CD4-positive, CD25-positive, alpha-beta regulatory T cell (primary cell): Measurements from ENCODE around the gene RTP5. TPM values are rescaled to one million over a fixed set of nuclear protein-coding genes. Genes with fewer than 3 reads are reported as not detected.

Experiments used
- ATAC-seq, 2 donors: fragments of 150-1000 bp; cut with Tn5 transposase; one replicate each; pipeline ENCODE4 v1.10.0; 2021; ENCODE audit warnings: low read depth in 2 of 2, moderate number of reproducible peaks in 2 of 2, moderate library complexity in 1 of 2
- DNase-seq, 3 donors: peaks; one replicate each; pipeline versions ENCODE4 v3.0.0 to v3.0.0-alpha.2; 2012 to 2022; ENCODE audit warnings: mixed read lengths in 1 of 3
- H3K27ac ChIP-seq: one replicate; pipeline ENCODE4 v1.7.0; 2013; ENCODE audit warnings: mild to moderate bottlenecking, low read length; ENCODE audit not compliant: insufficient read depth, poor library complexity, severe bottlenecking
- H3K27me3 ChIP-seq: one replicate; pipeline ENCODE4 v1.7.0; 2013; ENCODE audit warnings: low read length; ENCODE audit not compliant: control insufficient read depth, insufficient read depth
- H3K36me3 ChIP-seq: one replicate; pipeline ENCODE4 v1.7.0; 2013; ENCODE audit warnings: mild to moderate bottlenecking, low read length, moderate library complexity; ENCODE audit not compliant: control insufficient read depth, insufficient read depth
- H3K4me1 ChIP-seq: 2 replicates; pipeline ENCODE4 v1.7.0; 2013; ENCODE audit warnings: mild to moderate bottlenecking, low read length; ENCODE audit not compliant: insufficient read depth, control insufficient read depth, poor library complexity, severe bottlenecking
- H3K4me3 ChIP-seq: one replicate; pipeline ENCODE4 v1.7.0; 2013; ENCODE audit warnings: low read depth, mild to moderate bottlenecking, low read length, moderate library complexity
- H3K9me3 ChIP-seq, 2 experiments: 1 replicate in 1 of 2; 2 replicates in 1 of 2; pipeline ENCODE4 v1.7.0; 2013; ENCODE audit warnings: low read length in 2 of 2, mild to moderate bottlenecking in 1 of 2, moderate library complexity in 1 of 2; ENCODE audit not compliant: control insufficient read depth in 2 of 2
- H3K27ac Mint-ChIP-seq, 3 donors: one replicate each; pipeline ENCODE4 v1.8.0; 2020 to 2022; ENCODE audit warnings: mild to moderate bottlenecking in 3 of 3, mixed read lengths in 3 of 3, moderate library complexity in 2 of 3
- H3K27me3 Mint-ChIP-seq: one replicate; pipeline ENCODE4 v1.8.0; 2022; ENCODE audit warnings: mild to moderate bottlenecking, mixed read lengths
- H3K36me3 Mint-ChIP-seq: one replicate; pipeline ENCODE4 v1.8.0; 2020; ENCODE audit warnings: mixed read lengths
- H3K4me1 Mint-ChIP-seq, 4 donors: one replicate each; pipeline ENCODE4 v1.8.0; 2020 to 2022; ENCODE audit warnings: mixed read lengths in 4 of 4, mild to moderate bottlenecking in 1 of 4
- H3K4me3 Mint-ChIP-seq, 4 donors: one replicate each; pipeline ENCODE4 v1.8.0; 2020 to 2022; ENCODE audit warnings: mild to moderate bottlenecking in 4 of 4, mixed read lengths in 4 of 4, moderate library complexity in 3 of 4
- H3K9me3 Mint-ChIP-seq, 7 donors: one replicate each; pipeline ENCODE4 v1.8.0; 2020 to 2022; ENCODE audit warnings: mixed read lengths in 7 of 7, mild to moderate bottlenecking in 3 of 7, moderate library complexity in 2 of 7
- polyA plus RNA-seq, 4 donors: library from polyadenylated mRNA; unstranded; fragments of 300-500 nt; fragmentation: Illumina TruSeq; gene quantifications; one replicate each; pipeline ENCODE4 v1.2.3, GENCODE V29; 2021
- total RNA-seq: library from RNA; stranded (reverse); gene quantifications from one replicate; pipeline ENCODE4 v1.2.3, GENCODE V29; 2022

RTP5 gene
- total and polyA plus RNA-seq, 5 donors from 2014 or later, result 0.44 TPM; not detected in 4

DNA sequence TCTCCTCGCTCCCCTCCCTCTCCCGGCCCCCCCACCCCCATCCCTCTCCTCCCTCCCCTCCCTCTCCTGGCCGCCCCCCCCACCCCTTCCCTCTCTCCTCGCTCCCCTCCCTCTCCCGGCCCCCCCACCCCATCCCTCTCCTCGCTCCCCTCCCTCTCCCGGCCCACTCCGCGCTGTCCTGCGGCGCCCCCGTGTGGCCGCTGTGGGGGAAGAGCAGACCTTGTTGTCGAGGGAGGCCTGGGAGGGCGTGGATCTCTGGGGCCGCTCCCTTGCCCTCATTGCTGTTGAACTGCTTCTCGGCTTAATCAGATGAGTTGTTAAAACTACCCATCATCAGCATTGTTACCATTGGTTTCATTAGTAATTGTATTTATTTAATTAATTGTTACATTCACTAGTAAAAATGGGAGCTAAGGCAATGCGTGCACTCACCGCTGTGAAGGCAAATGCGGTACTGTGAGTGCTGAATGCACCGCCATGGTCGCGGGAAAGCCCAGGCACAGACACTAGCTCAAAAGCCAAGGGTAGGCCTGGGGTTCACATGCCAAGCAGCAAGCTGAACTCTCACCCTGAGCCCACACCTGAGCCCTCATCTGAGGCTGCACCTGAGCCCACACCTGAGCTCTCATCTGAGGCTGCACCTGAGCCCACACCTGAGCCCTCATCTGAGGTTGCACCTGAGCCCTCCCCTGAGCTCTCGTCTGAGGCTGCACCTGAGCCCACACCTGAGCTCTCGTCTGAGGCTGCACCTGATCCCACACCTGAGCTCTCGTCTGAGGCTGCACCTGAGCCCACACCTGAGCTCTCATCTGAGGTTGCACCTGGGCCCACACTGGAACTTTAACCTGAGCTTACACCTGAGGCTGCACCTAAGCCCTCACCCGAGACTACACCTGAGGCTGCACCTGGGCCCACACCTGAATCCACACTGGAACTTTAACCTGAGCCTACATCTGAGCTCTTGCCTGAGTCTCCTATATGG, 8.8 kb downstream of the RTP5 start:
- Mint-ChIP-seq H3K36me3 (no peaks in the 10 kb centered on the region), H3K4me1 (peaks cover 0 to 33% (median 17%) of the 10 kb centered on the region in 4 donors), H3K27me3 (peaks cover 6% of the 10 kb centered on the region), H3K9me3 (peaks cover 0 to 3% (median 0%) of the 10 kb centered on the region in 7 donors), H3K27ac (peak overlapping the region in 1 of 3 donors; percentile 15), H3K4me3 (peak overlapping the region in 2 of 4 donors; percentile 35 to 66)
- Histone ChIP-seq H3K4me3 (no peak overlapping the region), H3K36me3 (no peaks in the 10 kb centered on the region), H3K27me3 (no peaks in the 10 kb centered on the region), H3K27ac (no peak overlapping the region), H3K9me3 (no peaks in the 10 kb centered on the region), H3K4me1 (peaks cover 32% of the 10 kb centered on the region)
- DNase-seq (peak; percentile 68 to 80 (median 76)), ATAC-seq (no peak)

DNA sequence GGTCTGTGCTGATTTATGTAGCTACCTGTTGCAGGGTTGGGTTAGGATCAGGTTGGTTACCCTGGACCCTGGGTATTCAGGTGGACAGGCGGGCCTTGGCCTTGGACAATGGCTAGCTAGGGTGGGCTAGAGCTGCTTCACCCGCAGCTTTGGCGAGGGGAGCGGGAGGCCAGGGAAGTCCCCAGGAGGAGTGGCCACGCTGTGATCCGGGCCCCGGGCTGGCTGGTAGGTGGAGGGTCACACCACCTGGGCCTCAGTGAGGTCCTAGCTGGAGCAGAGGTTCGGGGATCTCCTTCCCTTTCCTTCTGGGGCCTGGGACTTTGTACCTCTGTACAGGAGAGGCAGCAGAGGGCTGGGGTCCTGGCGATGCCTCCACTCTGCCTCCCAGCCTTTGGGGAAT, 9.8 kb downstream of the RTP5 start:
- no peak for ATAC-seq

GRCh38 chr2:241880311-241881073, 11.0 kb downstream of the RTP5 start:
- peaks cover 5% of the 10 kb centered on the region for H3K36me3 Mint-ChIP-seq
- Histone ChIP-seq H3K9me3 (no peaks in the 10 kb centered on the region), H3K4me1 (peaks cover 32% of the 10 kb centered on the region), H3K27ac (peak overlapping the region; percentile 88), H3K36me3 (peaks cover 13% of the 10 kb centered on the region), H3K4me3 (peak overlapping the region; percentile 67), H3K27me3 (no peaks in the 10 kb centered on the region)
- DNase-seq, result no peak
- peaks cover 6 to 42% (median 23%) of the 10 kb centered on the region in 4 donors for H3K4me1 Mint-ChIP-seq
- peaks cover 6% of the 10 kb centered on the region for H3K27me3 Mint-ChIP-seq
- H3K4me3 Mint-ChIP-seq, result peak overlapping the region; percentile 89 to 94 (median 92)
- peaks cover 0 to 3% (median 0%) of the 10 kb centered on the region in 7 donors for H3K9me3 Mint-ChIP-seq
- H3K27ac Mint-ChIP-seq, result peak overlapping the region; percentile 95 to 98 (median 97)
- no peak for ATAC-seq

More for the DNA sequence above, 9.8 kb downstream of the RTP5 start:
- Histone ChIP-seq H3K36me3 (peaks cover 3% of the 10 kb centered on the region), H3K27me3 (no peaks in the 10 kb centered on the region), H3K9me3 (no peaks in the 10 kb centered on the region), H3K4me3 (no peak overlapping the region), H3K27ac (no peak overlapping the region), H3K4me1 (peaks cover 32% of the 10 kb centered on the region)
- Mint-ChIP-seq H3K27ac (peak overlapping the region in 1 of 3 donors; percentile 23), H3K36me3 (peaks cover 2% of the 10 kb centered on the region), H3K4me3 (peak overlapping the region in 3 of 4 donors; percentile 33 to 88 (median 66)), H3K4me1 (peaks cover under 1 to 38% (median 18%) of the 10 kb centered on the region in 4 donors), H3K9me3 (peaks cover 0 to 3% (median 0%) of the 10 kb centered on the region in 7 donors), H3K27me3 (peaks cover 6% of the 10 kb centered on the region)
- no peak for DNase-seq

GRCh38 chr2:241882091-241882625, 12.6 kb downstream of the RTP5 start:
- no peaks in the 10 kb centered on the region for H3K27me3 ChIP-seq
- peak overlapping the region; percentile 88 for H3K27ac ChIP-seq
- H3K9me3 ChIP-seq, result no peaks in the 10 kb centered on the region
- Mint-ChIP-seq H3K9me3 (peaks cover 0 to 3% (median 0%) of the 10 kb centered on the region in 7 donors), H3K4me1 (peaks cover 6 to 58% (median 28%) of the 10 kb centered on the region in 4 donors), H3K4me3 (peak overlapping the region; percentile 90 to 94 (median 92)), H3K27me3 (peaks cover 6% of the 10 kb centered on the region), H3K36me3 (peaks cover 18% of the 10 kb centered on the region), H3K27ac (peak overlapping the region; percentile 95 to 98 (median 97))
- DNase-seq, result peak; percentile 18 to 56 (median 38)
- H3K4me3 ChIP-seq, result peak overlapping the region; percentile 48
- H3K4me1 ChIP-seq, result peaks cover 32% of the 10 kb centered on the region
- ATAC-seq, result peak; percentile 23 to 35
- H3K36me3 ChIP-seq, result peaks cover 15% of the 10 kb centered on the region

DNA sequence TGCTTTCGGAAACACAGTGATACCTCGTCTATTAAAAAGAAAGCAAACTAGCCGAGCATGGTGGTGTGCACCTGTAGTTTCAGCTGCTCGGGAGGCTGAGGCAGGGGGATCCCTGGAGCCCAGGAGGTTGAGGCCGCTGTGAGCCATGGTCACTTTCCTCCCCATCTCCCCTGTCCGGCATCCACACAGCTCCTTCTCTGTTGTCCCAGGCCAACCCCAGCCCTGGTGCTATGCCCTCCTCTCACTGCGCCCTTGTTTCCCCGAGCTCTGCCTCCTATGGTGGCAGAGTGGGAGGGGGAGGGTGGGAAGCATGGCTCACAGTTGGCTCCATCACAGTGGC, 15.4 kb downstream of the RTP5 start:
- H3K4me1 Mint-ChIP-seq, result peaks cover 11 to 78% (median 37%) of the 10 kb centered on the region in 4 donors
- peaks cover 0 to 3% (median 0%) of the 10 kb centered on the region in 7 donors for H3K9me3 Mint-ChIP-seq
- no peaks in the 10 kb centered on the region for H3K9me3 ChIP-seq
- no peak overlapping the region for H3K4me3 ChIP-seq
- peaks cover 32% of the 10 kb centered on the region for H3K4me1 ChIP-seq
- H3K27me3 ChIP-seq, result no peaks in the 10 kb centered on the region
- H3K27ac Mint-ChIP-seq, result no peak overlapping the region
- no peak overlapping the region for H3K27ac ChIP-seq
- ATAC-seq (no peak), DNase-seq (no peak)
- no peak overlapping the region for H3K4me3 Mint-ChIP-seq
- H3K27me3 Mint-ChIP-seq, result peaks cover 6% of the 10 kb centered on the region
- peaks cover 18% of the 10 kb centered on the region for H3K36me3 ChIP-seq
- peaks cover 31% of the 10 kb centered on the region for H3K36me3 Mint-ChIP-seq

- no peak for ATAC-seq
- no peak overlapping the region for H3K4me3 ChIP-seq
- Mint-ChIP-seq H3K4me1 (peaks cover 11 to 75% (median 36%) of the 10 kb centered on the region in 4 donors), H3K9me3 (peaks cover 0 to 3% (median 0%) of the 10 kb centered on the region in 7 donors), H3K4me3 (peak overlapping the region in 1 of 4 donors; percentile 19), H3K27ac (no peak overlapping the region), H3K36me3 (peaks cover 32% of the 10 kb centered on the region), H3K27me3 (peaks cover 6% of the 10 kb centered on the region)
- no peak overlapping the region for H3K27ac ChIP-seq
- H3K27me3 ChIP-seq, result no peaks in the 10 kb centered on the region
- H3K36me3 ChIP-seq, result peaks cover 18% of the 10 kb centered on the region
- no peaks in the 10 kb centered on the region for H3K9me3 ChIP-seq
- H3K4me1 ChIP-seq, result peaks cover 31% of the 10 kb centered on the region
- no peak for DNase-seq
Measured at GRCh38 chr2:241885291-241885945, 15.9 kb downstream of the RTP5 start.
